ENCODE results near the gene CNOT11.
A peak's percentile ranks its signal among the peaks of the same experiment; 100 is the strongest.
"Not testable (repeated sequence)": the region's sequence is repeated elsewhere in the genome, so short reads cannot be mapped to it uniquely, and the experiment has no call there.

CNOT11 gene

GRCh38 chr2:101308432-101309210 is 55.9 kb downstream of the CNOT11 start, which contains the start of gene RNF149:
TSS of gene RNF149 (minus strand) at chr2:101308701. CDS start at chr2:101308588, 113 bp downstream.
- DNase-seq (ENCODE audit: low spot score) = peak; percentile 99
- no peak for TF ChIP-seq CTCF (IDR thresholded peaks at IDR 0.05; ENCODE audit: borderline replicate concordance, control extremely low read depth, extremely low read depth, insufficient read depth, missing control alignments)
- in situ Hi-C loops (cut with MboI; ENCODE audit: low sequenced_read_pairs, unreplicated experiment) = no loop called here

GRCh38 chr2:101310090-101310833 is 57.6 kb downstream of the CNOT11 start:
- in situ Hi-C loops (cut with MboI; ENCODE audit: low sequenced_read_pairs, unreplicated experiment) = no loop called here
- no peak for DNase-seq (ENCODE audit: low spot score)
- TF ChIP-seq CTCF (IDR thresholded peaks at IDR 0.05; ENCODE audit: borderline replicate concordance, control extremely low read depth, extremely low read depth, insufficient read depth, missing control alignments) = no peak

DNA sequence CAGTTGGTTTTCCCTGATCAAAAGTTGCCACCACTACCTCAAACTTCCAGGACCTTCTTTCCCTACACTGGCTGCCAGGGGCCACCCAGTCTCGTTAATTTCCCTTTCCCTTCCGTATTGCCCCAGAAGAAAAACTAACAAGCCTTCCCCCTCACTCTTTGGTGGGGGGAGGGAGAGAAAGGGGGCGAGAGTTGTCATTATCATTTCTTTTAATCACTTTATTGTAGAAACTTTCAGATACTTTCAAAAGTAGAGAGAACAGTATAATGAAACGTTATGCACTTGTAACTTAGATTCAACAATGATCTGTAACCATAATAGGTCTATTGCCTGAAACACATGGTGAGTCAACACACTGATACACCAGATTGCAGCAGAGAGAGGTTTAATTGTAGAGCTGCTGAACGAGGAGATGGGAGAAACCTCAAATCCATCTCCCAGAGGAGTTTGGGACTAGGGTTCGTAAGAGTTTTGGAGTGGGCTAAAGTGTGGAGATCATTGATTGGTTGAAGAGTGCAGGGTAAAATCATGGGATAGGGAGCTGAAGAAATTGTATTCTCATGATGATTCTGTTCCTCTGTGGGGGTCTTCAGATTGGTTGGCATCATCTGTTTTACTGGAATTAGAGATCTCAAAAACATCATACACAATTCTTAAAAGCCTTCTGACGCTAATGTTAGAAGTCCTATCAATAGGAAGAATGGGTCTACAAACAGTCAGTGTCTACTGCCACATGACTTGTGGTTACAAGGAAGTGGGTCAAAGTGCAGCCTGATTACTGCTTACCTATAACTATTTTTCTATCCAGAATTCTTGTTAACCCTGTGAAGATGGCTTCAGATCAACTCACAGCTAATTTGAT is 58.4 kb downstream of the CNOT11 start:
- DNase-seq (ENCODE audit: low spot score) = no peak
- TF ChIP-seq CTCF (IDR thresholded peaks at IDR 0.05; ENCODE audit: borderline replicate concordance, control extremely low read depth, extremely low read depth, insufficient read depth, missing control alignments) = no peak
- in situ Hi-C loops (cut with MboI; ENCODE audit: low sequenced_read_pairs, unreplicated experiment) = no loop called here

DNA sequence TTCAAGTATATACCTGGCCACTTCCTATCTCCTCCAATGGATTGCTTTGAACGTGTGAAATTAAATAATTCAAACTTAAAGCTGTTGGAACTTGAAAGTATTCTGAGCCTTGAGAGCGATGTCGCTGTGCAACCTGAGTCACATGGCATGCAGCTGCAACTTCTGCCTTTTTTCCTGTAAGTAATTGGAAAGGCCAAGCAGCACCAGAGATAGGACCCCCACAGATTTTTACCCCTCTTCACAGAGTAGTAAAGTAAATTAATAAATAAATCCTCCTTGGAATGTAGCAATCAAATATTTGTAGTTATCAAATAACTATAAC is 59.0 kb downstream of the CNOT11 start:
- in situ Hi-C loops (cut with MboI; ENCODE audit: low sequenced_read_pairs, unreplicated experiment) = no loop called here
- TF ChIP-seq CTCF (IDR thresholded peaks at IDR 0.05; ENCODE audit: borderline replicate concordance, control extremely low read depth, extremely low read depth, insufficient read depth, missing control alignments) = no peak
- DNase-seq (ENCODE audit: low spot score) = no peak

- DNase-seq (ENCODE audit: low spot score); in situ Hi-C loops (cut with MboI; ENCODE audit: low sequenced_read_pairs, unreplicated experiment): not testable (repeated sequence)
Measured at GRCh38 chr2:101316568-101316967, 63.9 kb downstream of the CNOT11 start.
